LNCAP (cell line): ENCODE results near the gene PAX4.

Experiments
- CTCF ChIP-seq: fragments of 450-650 bp; IDR thresholded peaks from 2 replicates; pipeline ENCODE4 v1.5.1; 2017; ENCODE audit warnings: mild to moderate bottlenecking

PAX4 gene

GRCh38 chr7:127608446-127608845 is 9.5 kb downstream of the PAX4 start:
- no peak for TF ChIP-seq CTCF

DNA sequence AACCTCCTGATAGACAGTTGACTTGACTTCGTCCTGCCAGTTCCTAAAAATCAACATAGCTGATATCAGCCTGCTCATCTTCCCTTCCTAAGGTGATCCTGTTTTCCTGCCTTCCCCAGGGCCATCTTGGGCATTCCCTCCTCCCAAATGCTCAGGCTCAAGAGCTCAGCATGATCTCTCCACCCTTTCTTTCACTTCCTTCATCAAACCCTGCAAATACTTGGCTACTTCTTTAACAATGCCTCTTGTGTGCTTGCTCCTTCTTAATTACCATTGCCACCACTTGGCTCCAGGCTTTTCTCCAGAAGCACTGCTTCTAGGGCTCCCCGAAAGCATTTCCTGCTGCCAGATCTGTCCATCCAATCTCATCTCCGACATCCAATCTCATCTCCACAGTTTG is 17.1 kb downstream of the PAX4 start:
- no peak for TF ChIP-seq CTCF

GRCh38 chr7:127598318-127598717 is 19.6 kb downstream of the PAX4 start:
- TF ChIP-seq CTCF: peak; percentile 51

- TF ChIP-seq CTCF: no peak
These were observed 22.2 kb downstream of the PAX4 start for GRCh38 chr7:127595737-127596136.

GRCh38 chr7:127594490-127594889 is 23.5 kb downstream of the PAX4 start:
- TF ChIP-seq CTCF: no peak

DNA sequence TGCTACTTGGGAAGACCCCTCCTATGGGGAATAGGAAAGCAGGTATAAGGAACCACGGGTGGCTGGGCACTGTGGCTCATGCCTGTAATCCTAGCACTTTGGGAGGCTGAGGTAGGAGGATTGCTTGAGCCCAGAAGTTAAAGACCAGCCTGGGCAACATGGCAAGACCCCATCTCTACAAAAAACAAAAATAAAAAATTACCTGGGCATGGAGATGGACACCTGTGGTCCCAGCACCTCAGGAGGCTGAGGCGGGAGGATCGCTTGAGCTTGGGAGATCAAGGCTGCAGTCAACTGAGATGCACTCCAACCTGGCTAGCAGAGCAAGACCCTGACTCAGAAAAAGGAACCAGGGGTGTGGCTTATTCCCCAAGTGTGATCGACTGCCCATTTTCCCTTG is 25.4 kb downstream of the PAX4 start:
- no peak for TF ChIP-seq CTCF

GRCh38 chr7:127591591-127591990 is 26.4 kb downstream of the PAX4 start:
- TF ChIP-seq CTCF: no peak

DNA sequence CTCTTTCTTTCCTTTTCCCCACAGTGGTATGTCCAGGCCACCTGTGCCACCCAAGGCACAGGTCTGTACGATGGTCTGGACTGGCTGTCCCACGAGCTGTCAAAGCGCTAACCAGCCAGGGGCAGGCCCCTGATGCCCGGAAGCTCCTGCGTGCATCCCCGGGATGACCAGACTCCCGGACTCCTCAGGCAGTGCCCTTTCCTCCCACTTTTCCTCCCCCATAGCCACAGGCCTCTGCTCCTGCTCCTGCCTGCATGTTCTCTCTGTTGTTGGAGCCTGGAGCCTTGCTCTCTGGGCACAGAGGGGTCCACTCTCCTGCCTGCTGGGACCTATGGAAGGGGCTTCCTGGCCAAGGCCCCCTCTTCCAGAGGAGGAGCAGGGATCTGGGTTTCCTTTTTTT is 26.8 kb downstream of the PAX4 start:
- no peak for TF ChIP-seq CTCF
